GM21381 (cell line): Measurements from ENCODE around the gene TOR1A.
A peak's percentile ranks its signal among the peaks of the same experiment; 100 is the strongest.

Experiments used
- ATAC-seq: cut with Tn5 transposase; IDR thresholded peaks from one replicate; pipeline ENCODE4 v1.9.1; 2021; ENCODE audit warnings: mild to moderate bottlenecking, moderate library complexity; ENCODE audit not compliant: unreplicated experiment

The TOR1A gene

GRCh38 chr9:129823935-129824601 lies at the start of gene TOR1A:
TOR1A (minus strand) TSS chr9:129824136; CDS start chr9:129824085, 51 bp downstream.
- ATAC-seq = peak; percentile 94

- no peak for ATAC-seq
Measured at GRCh38 chr9:129871046-129871445, 47.1 kb upstream of the TOR1A start.

GRCh38 chr9:129869585-129870501 lies 45.9 kb upstream of the TOR1A start:
- ATAC-seq = no peak

GRCh38 chr9:129868872-129869486 lies 45.0 kb upstream of the TOR1A start:
- no peak for ATAC-seq

- no peak for ATAC-seq
Measured at GRCh38 chr9:129868023-129868871, 44.3 kb upstream of the TOR1A start.

- no peak for ATAC-seq
Measured at GRCh38 chr9:129867136-129868022, 43.4 kb upstream of the TOR1A start.

GRCh38 chr9:129866394-129867135 lies 42.6 kb upstream of the TOR1A start:
- ATAC-seq = no peak

GRCh38 chr9:129865668-129866320 lies 41.9 kb upstream of the TOR1A start:
- ATAC-seq = no peak

GRCh38 chr9:129864991-129865647 lies 41.2 kb upstream of the TOR1A start:
- ATAC-seq = no peak

GRCh38 chr9:129863059-129863690 lies 39.2 kb upstream of the TOR1A start:
- ATAC-seq = no peak

- no peak for ATAC-seq
Measured at GRCh38 chr9:129861447-129861827, 37.5 kb upstream of the TOR1A start.

GRCh38 chr9:129860653-129861446 lies 36.9 kb upstream of the TOR1A start:
- no peak for ATAC-seq

GRCh38 chr9:129858167-129858962 lies 34.4 kb upstream of the TOR1A start:
- no peak for ATAC-seq

GRCh38 chr9:129857207-129857606 lies 33.3 kb upstream of the TOR1A start:
- no peak for ATAC-seq

- no peak for ATAC-seq
Measured at GRCh38 chr9:129854588-129855110, 30.7 kb upstream of the TOR1A start.

GRCh38 chr9:129853614-129854013 lies 29.7 kb upstream of the TOR1A start:
- ATAC-seq = no peak
